Nephron progenitor cell (in vitro differentiated cells): Measurements from ENCODE around the gene HLA-DRB1.
"Not testable (repeated sequence)": the region's sequence is repeated elsewhere in the genome, so short reads cannot be mapped to it uniquely, and the experiment has no call there.

Experiments
- DNase-seq: peaks from one replicate; pipeline ENCODE4 v3.0.0; 2021
- H3K27ac Mint-ChIP-seq: 2 replicates; pipeline ENCODE4 v1.8.0; 2021; ENCODE audit warnings: mild to moderate bottlenecking, moderate library complexity, mixed read lengths
- H3K27me3 Mint-ChIP-seq: 2 replicates; pipeline ENCODE4 v1.8.0; 2021; ENCODE audit warnings: mild to moderate bottlenecking, low read depth, mixed read lengths; ENCODE audit not compliant: poor library complexity
- H3K36me3 Mint-ChIP-seq: 2 replicates; pipeline ENCODE4 v1.8.0; 2021; ENCODE audit warnings: low read depth, mixed read lengths
- H3K4me1 Mint-ChIP-seq: 2 replicates; pipeline ENCODE4 v1.8.0; 2021; ENCODE audit warnings: mixed read lengths
- H3K4me3 Mint-ChIP-seq: 2 replicates; pipeline ENCODE4 v1.8.0; 2021; ENCODE audit warnings: mild to moderate bottlenecking, moderate library complexity, mixed read lengths
- H3K9me3 Mint-ChIP-seq: 2 replicates; pipeline ENCODE4 v1.8.0; 2021; ENCODE audit warnings: mild to moderate bottlenecking, moderate library complexity, mixed read lengths
- TF ChIP-seq, protein P1 (sequence below): fragments of 200-600 bp; sonication (generic); IDR thresholded peaks from 2 replicates; pipeline ENCODE4 v1.5.0; 2021; ENCODE audit warnings: antibody characterized with exemption

Gene HLA-DRB1

GRCh38 chr6:32607263-32607987 lies 17.8 kb upstream of the HLA-DRB1 start:
- H3K27me3 Mint-ChIP-seq: peaks cover 3% of the 10 kb centered on the region
- no peak for DNase-seq
- no peaks in the 10 kb centered on the region for H3K9me3 Mint-ChIP-seq
- no peak overlapping the region for H3K4me3 Mint-ChIP-seq
- H3K4me1 Mint-ChIP-seq: no peaks in the 10 kb centered on the region
- H3K36me3 Mint-ChIP-seq: no peaks in the 10 kb centered on the region
- H3K27ac Mint-ChIP-seq: no peak overlapping the region
- TF ChIP-seq, protein P1, sequence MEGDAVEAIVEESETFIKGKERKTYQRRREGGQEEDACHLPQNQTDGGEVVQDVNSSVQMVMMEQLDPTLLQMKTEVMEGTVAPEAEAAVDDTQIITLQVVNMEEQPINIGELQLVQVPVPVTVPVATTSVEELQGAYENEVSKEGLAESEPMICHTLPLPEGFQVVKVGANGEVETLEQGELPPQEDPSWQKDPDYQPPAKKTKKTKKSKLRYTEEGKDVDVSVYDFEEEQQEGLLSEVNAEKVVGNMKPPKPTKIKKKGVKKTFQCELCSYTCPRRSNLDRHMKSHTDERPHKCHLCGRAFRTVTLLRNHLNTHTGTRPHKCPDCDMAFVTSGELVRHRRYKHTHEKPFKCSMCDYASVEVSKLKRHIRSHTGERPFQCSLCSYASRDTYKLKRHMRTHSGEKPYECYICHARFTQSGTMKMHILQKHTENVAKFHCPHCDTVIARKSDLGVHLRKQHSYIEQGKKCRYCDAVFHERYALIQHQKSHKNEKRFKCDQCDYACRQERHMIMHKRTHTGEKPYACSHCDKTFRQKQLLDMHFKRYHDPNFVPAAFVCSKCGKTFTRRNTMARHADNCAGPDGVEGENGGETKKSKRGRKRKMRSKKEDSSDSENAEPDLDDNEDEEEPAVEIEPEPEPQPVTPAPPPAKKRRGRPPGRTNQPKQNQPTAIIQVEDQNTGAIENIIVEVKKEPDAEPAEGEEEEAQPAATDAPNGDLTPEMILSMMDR: no peak

DNA sequence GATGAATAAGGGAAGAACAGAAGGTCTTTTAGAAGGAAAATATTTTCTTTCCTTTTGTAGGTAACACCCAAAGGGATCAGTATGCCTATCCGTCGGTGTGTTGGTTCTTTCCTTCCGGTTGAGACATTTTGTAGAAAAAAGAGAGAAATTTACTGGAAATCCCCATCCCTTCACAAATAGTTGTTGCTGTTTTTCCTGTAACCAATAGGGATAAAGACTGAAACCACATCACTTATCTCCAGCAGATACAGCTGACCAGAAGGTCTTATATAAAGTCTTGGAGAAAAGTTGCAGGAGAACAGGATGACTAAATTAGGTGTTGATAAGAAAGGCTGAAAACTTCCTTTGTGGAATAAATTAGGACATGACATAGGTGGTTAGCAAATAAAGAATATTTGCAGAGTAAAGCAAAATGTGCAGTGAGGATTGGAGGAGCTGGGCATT lies 14.8 kb upstream of the HLA-DRB1 start:
- DNase-seq: no peak
- Mint-ChIP-seq H3K9me3 (peaks cover 9% of the 10 kb centered on the region), H3K4me3 (no peak overlapping the region), H3K36me3 (no peaks in the 10 kb centered on the region), H3K4me1 (no peaks in the 10 kb centered on the region), H3K27ac (no peak overlapping the region), H3K27me3 (peaks cover 5% of the 10 kb centered on the region)
- TF ChIP-seq, protein P1: no peak

DNA sequence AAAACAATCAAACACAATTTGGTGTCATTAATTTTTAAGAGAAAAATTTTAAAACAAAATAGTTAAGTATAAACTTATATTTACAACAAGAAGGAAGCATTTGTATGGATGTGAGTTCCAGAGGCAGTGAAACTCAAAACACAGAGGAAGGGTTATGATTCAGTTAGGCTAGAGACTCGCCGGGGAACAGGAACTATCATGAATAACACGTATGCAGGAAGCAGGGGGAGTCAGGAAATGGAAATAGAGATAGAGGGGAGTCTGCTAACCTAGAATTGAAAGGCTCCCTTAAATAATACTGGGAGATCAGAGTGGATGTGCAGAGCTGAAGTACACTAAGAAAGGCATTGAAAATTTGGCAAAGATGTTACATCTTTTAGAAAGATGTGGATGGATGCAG lies 14.2 kb upstream of the HLA-DRB1 start:
- Mint-ChIP-seq H3K4me1 (no peaks in the 10 kb centered on the region), H3K9me3 (peaks cover 15% of the 10 kb centered on the region), H3K4me3 (no peak overlapping the region), H3K36me3 (peaks cover 2% of the 10 kb centered on the region), H3K27me3 (peaks cover 5% of the 10 kb centered on the region), H3K27ac (no peak overlapping the region)
- TF ChIP-seq, protein P1: no peak
- no peak for DNase-seq

GRCh38 chr6:32603222-32603621 lies 13.6 kb upstream of the HLA-DRB1 start:
- Mint-ChIP-seq H3K36me3 (peaks cover 7% of the 10 kb centered on the region), H3K27ac (no peak overlapping the region), H3K27me3 (peaks cover 5% of the 10 kb centered on the region), H3K9me3 (peaks cover 22% of the 10 kb centered on the region), H3K4me3 (no peak overlapping the region), H3K4me1 (no peaks in the 10 kb centered on the region)
- TF ChIP-seq, protein P1: no peak
- DNase-seq: no peak

DNA sequence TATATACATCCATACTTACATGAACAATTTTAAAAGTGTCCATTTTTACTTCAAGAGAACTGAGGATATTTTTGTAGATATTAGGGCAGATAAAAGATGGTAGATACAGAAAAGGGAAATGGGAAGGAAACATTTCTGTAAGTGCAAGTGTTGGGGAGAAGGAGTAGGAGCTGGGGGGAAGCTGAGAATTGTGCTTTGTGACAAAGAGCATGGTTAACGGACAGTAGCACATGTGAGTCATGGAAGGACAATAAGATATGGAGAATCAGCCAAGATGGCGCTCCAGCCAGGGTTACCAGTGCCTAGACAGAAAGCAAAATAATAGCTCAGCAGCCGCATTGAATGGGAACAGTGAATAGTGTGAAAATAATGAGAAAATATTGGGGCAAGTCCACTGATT lies 12.7 kb upstream of the HLA-DRB1 start:
- Mint-ChIP-seq H3K4me3 (no peak overlapping the region), H3K4me1 (no peaks in the 10 kb centered on the region), H3K36me3 (peaks cover 7% of the 10 kb centered on the region), H3K27me3 (peaks cover 5% of the 10 kb centered on the region), H3K27ac (no peak overlapping the region), H3K9me3 (peaks cover 24% of the 10 kb centered on the region)
- no peak for DNase-seq
- TF ChIP-seq, protein P1: no peak

- no peak overlapping the region for H3K4me3 Mint-ChIP-seq
These were observed 7.4 kb upstream of the HLA-DRB1 start for GRCh38 chr6:32597024-32597423.

GRCh38 chr6:32590713-32591112 lies 1.1 kb upstream of the HLA-DRB1 start:
- not testable (repeated sequence) for H3K4me3 Mint-ChIP-seq, H3K36me3 Mint-ChIP-seq, H3K4me1 Mint-ChIP-seq

More at GRCh38 chr6:32597024-32597423, 7.4 kb upstream of the HLA-DRB1 start:
- TF ChIP-seq, protein P1: no peak
- no peak for DNase-seq
- H3K4me1 Mint-ChIP-seq: no peaks in the 10 kb centered on the region
- peaks cover 38% of the 10 kb centered on the region for H3K9me3 Mint-ChIP-seq
- peaks cover 5% of the 10 kb centered on the region for H3K27me3 Mint-ChIP-seq
- H3K36me3 Mint-ChIP-seq: peaks cover 7% of the 10 kb centered on the region
- H3K27ac Mint-ChIP-seq: no peak overlapping the region

More at GRCh38 chr6:32590713-32591112, 1.1 kb upstream of the HLA-DRB1 start:
- DNase-seq, H3K27me3 Mint-ChIP-seq, H3K27ac Mint-ChIP-seq, H3K9me3 Mint-ChIP-seq: not testable (repeated sequence)
